SU-DHL-6 (cell line): ENCODE results near the gene EMB.
"Not testable (repeated sequence)": the region's sequence is repeated elsewhere in the genome, so short reads cannot be mapped to it uniquely, and the experiment has no call there.

Experiments used
- H2AFZ ChIP-seq: fragments of 200-600 bp; sonication (generic); 2 replicates; pipeline ENCODE4 v1.6.1; 2014; ENCODE audit warnings: low read depth, mild to moderate bottlenecking, moderate library complexity, mixed read lengths, antibody characterized with exemption, low read length; ENCODE audit not compliant: severe bottlenecking
- H3F3A ChIP-seq: fragments of 200-600 bp; shearing (Covaris generic); 2 replicates; pipeline ENCODE4 v1.6.0; 2016; ENCODE audit warnings: antibody characterized with exemption, mild to moderate bottlenecking; ENCODE audit not compliant: insufficient read depth
- H3K27ac ChIP-seq: fragments of 200-600 bp; sonication (generic); 2 replicates; pipeline ENCODE4 v1.5.1; 2016; ENCODE audit warnings: low read depth, mild to moderate bottlenecking, low read length, moderate library complexity, mixed read lengths
- H3K27me3 ChIP-seq: fragments of 200-600 bp; sonication (generic), shearing (Covaris generic); 2 replicates; pipeline ENCODE4 v1.6.0; 2014; ENCODE audit warnings: mild to moderate bottlenecking, low read length
- H3K36me3 ChIP-seq: fragments of 200-600 bp; sonication (generic); 2 replicates; pipeline ENCODE4 v1.6.1; 2014; ENCODE audit warnings: mild to moderate bottlenecking, low read length, mixed read lengths
- H3K4me2 ChIP-seq: fragments of 300-600, 200-600 bp; shearing (Covaris generic), sonication (generic); 2 replicates; pipeline ENCODE4 v1.6.0; 2014; ENCODE audit warnings: low read length, low read depth, mild to moderate bottlenecking; ENCODE audit not compliant: poor library complexity, severe bottlenecking
- H3K4me3 ChIP-seq: fragments of 200-600 bp; sonication (generic); 2 replicates; pipeline ENCODE4 v1.5.1; 2014; ENCODE audit warnings: antibody characterized with exemption, low read length, mild to moderate bottlenecking, mixed read lengths; ENCODE audit not compliant: insufficient read depth, poor library complexity, severe bottlenecking
- H3K79me2 ChIP-seq: fragments of 200-600 bp; sonication (generic); 2 replicates; pipeline ENCODE4 v1.6.1; 2014; ENCODE audit warnings: mild to moderate bottlenecking, low read length, moderate library complexity; ENCODE audit not compliant: insufficient read depth
- H3K9ac ChIP-seq: fragments of 200-600 bp; sonication (generic); 2 replicates; pipeline ENCODE4 v1.7.0; 2014; ENCODE audit warnings: mild to moderate bottlenecking, low read length
- H3K9me2 ChIP-seq: fragments of 200-600 bp; sonication (generic); replicated peaks from 2 replicates; pipeline ENCODE4 v1.6.1; 2014; ENCODE audit warnings: low read length; ENCODE audit not compliant: insufficient read depth
- H3K9me3 ChIP-seq: fragments of 200-600 bp; sonication (generic); 2 replicates; pipeline ENCODE4 v1.6.1; 2014; ENCODE audit warnings: low read length, mixed read lengths; ENCODE audit not compliant: insufficient read depth
- H4K20me1 ChIP-seq: fragments of 200-600 bp; sonication (generic); 2 replicates; pipeline ENCODE4 v1.6.1; 2014; ENCODE audit warnings: low read depth, mild to moderate bottlenecking, antibody characterized with exemption, low read length, moderate library complexity, mixed read lengths
- CTCF ChIP-seq: fragments of 200-600 bp; sonication (generic); IDR thresholded peaks from one replicate; pipeline ENCODE4 v1.5.1; 2017; ENCODE audit warnings: antibody characterized with exemption, mild to moderate bottlenecking, low read length, moderate library complexity; ENCODE audit not compliant: insufficient read depth, poor library complexity, severe bottlenecking
- EZH2phosphoT487 ChIP-seq: fragments of 200-600 bp; sonication (generic), shearing (Covaris generic); conservative IDR thresholded peaks from 2 replicates; pipeline ENCODE4 v1.6.1; 2018; ENCODE audit warnings: mild to moderate bottlenecking, antibody characterized with exemption, low read length, moderate library complexity, mixed read lengths

EMB gene

GRCh38 chr5:50447941-50448340 lies 6.9 kb upstream of the EMB start:
- Histone ChIP-seq H3K79me2 (no peaks in the 10 kb centered on the region), H3K27ac (no peak overlapping the region)

GRCh38 chr5:50447228-50447627 lies 6.1 kb upstream of the EMB start:
- H3K9me3 ChIP-seq, result peaks cover 4% of the 10 kb centered on the region; the same call in 1 of the 2 replicates
- H3K4me2 ChIP-seq, result no peak overlapping the region
- H3K27me3 ChIP-seq, result no peaks in the 10 kb centered on the region

More at GRCh38 chr5:50447941-50448340, 6.9 kb upstream of the EMB start:
- Histone ChIP-seq H3K4me2 (no peak overlapping the region), H3K4me3 (no peak overlapping the region), H4K20me1 (no peaks in the 10 kb centered on the region), H3K9me2 (no peaks in the 10 kb centered on the region), H3F3A (peaks cover 6% of the 10 kb centered on the region; the same call in 1 of the 2 replicates), H2AFZ (no peak overlapping the region), H3K9ac (no peak overlapping the region), H3K9me3 (peaks cover 4% of the 10 kb centered on the region; the same call in 1 of the 2 replicates), H3K36me3 (no peaks in the 10 kb centered on the region), H3K27me3 (no peaks in the 10 kb centered on the region)
- TF ChIP-seq CTCF, result no peak
- no peak for TF ChIP-seq EZH2phosphoT487

DNA sequence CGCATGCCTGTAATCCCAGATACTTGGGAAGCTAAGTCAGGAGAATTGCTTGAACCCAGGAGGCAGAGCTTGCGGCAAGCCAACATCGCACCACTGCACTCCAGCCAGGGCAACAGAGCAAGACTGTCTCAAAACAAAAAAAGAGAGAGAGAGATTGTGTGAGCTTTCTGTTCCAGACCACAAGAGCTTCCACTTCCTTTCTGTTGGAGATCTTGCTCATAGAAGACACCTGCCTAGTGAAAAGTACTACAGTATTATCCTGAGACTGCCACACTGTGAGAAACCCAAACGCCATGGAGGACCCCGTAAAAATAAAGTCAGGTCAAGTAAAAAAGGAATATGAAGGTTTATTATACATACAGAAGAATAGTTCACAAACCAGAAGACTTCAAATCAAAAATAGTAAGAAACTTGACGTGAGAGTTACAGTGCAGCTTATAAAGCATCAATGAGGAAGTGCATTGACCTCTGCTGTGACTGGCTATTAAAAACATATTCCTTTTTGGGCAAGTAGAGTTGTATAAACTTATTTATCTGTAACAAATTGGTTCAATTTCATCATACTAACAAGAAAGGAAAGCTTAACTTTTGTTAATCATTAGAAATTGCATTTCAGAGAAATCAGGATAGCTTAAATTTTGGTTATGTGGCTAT lies 4.3 kb upstream of the EMB start:
- Histone ChIP-seq H3K4me2 (peak overlapping the region; percentile 89), H3F3A (peaks cover 17% of the 10 kb centered on the region), H3K9me3 (peaks cover 4% of the 10 kb centered on the region; the same call in 1 of the 2 replicates), H3K27ac (peak overlapping the region; percentile 92), H3K36me3 (no peaks in the 10 kb centered on the region), H3K27me3 (no peaks in the 10 kb centered on the region), H4K20me1 (no peaks in the 10 kb centered on the region), H3K4me3 (peak overlapping the region; percentile 45), H3K9me2 (no peaks in the 10 kb centered on the region), H2AFZ (peak overlapping the region; percentile 70), H3K9ac (peak overlapping the region; percentile 43), H3K79me2 (peaks cover 3% of the 10 kb centered on the region)
- TF ChIP-seq EZH2phosphoT487, result no peak
- TF ChIP-seq CTCF, result no peak

More at GRCh38 chr5:50447228-50447627, 6.1 kb upstream of the EMB start:
- H4K20me1 ChIP-seq, result no peaks in the 10 kb centered on the region
- no peak overlapping the region for H3K27ac ChIP-seq
- peaks cover 8% of the 10 kb centered on the region; the same call in 1 of the 2 replicates for H3F3A ChIP-seq
- H3K9ac ChIP-seq, result no peak overlapping the region
- no peak for TF ChIP-seq EZH2phosphoT487
- no peak for TF ChIP-seq CTCF
- no peaks in the 10 kb centered on the region for H3K36me3 ChIP-seq
- H3K4me3 ChIP-seq, result no peak overlapping the region
- H3K79me2 ChIP-seq, result no peaks in the 10 kb centered on the region
- no peak overlapping the region for H2AFZ ChIP-seq
- no peaks in the 10 kb centered on the region for H3K9me2 ChIP-seq

GRCh38 chr5:50442559-50443539 lies 1.8 kb upstream of the EMB start:
- peak overlapping the region; percentile 87 for H3K4me2 ChIP-seq

More at GRCh38 chr5:50442559-50443539, 1.8 kb upstream of the EMB start:
- not testable (repeated sequence) for H3K36me3 ChIP-seq, H4K20me1 ChIP-seq, H3K9me3 ChIP-seq, H3K9me2 ChIP-seq, H3K27me3 ChIP-seq
- Histone ChIP-seq H3K9ac (peak overlapping the region; percentile 91), H3K27ac (peak overlapping the region; percentile 96), H2AFZ (peak overlapping the region; percentile 42), H3K4me3 (peak overlapping the region; percentile 74), H3F3A (peaks cover 20% of the 10 kb centered on the region), H3K79me2 (peaks cover 27% of the 10 kb centered on the region)
